Stimulated activated CD4-positive, alpha-beta T cell treated with anti-CD3 and anti-CD28 coated beads, TNF-alpha, amount 100 ng/mL, for 24 hours (primary cell): Measurements from ENCODE around the gene PKP1.

Experiments
- DNase-seq, 3 experiments: peaks; one replicate each; pipeline ENCODE4 v3.0.0-alpha.2; 2020; ENCODE audit warnings: low read depth in 3 of 3

The PKP1 gene

GRCh38 chr1:201260236-201260590, 23.1 kb upstream of the PKP1 start:
- DNase-seq, result no peak

GRCh38 chr1:201260648-201261311, 22.5 kb upstream of the PKP1 start:
- DNase-seq, result no peak

GRCh38 chr1:201261771-201262547, 21.3 kb upstream of the PKP1 start:
- DNase-seq, result no peak

DNA sequence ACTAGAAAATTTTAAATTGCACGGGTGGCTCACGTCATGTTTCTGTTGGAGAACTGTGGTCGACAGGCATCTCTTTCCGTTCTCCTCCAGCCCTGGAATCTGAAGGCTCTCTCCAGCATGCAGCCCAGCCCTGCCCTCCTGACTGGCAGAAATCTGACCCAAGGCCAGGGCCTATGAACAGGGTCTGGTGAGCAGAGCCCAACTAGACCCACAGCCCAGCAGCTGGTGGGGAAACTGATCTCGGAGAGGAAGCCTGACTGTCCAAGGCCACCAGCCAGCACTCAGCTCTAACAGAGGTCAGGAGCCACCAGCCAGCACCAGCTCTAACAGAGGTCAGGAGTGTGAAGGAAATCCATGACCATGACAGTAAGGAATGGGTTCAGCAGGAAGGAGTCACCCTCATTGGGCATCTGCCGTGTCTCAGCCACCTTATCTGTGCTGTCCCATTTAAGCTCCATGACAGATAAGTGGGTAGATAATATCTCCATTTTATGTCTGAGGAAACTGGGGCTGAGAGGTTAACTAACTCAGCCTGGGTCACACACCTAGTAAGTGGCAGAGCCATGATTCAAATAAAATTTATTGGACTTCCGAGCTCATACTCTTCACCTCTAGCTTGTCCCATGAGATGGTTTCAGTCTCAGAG, 20.2 kb upstream of the PKP1 start:
- no peak for DNase-seq

- no peak for DNase-seq
Observed at GRCh38 chr1:201264072-201264471, 19.2 kb upstream of the PKP1 start.

- DNase-seq, result no peak
Observed at GRCh38 chr1:201264554-201264953, 18.8 kb upstream of the PKP1 start.

- DNase-seq, result no peak
Observed at GRCh38 chr1:201265756-201266155, 17.6 kb upstream of the PKP1 start.

- no peak for DNase-seq
Observed at GRCh38 chr1:201266276-201266675, 17.0 kb upstream of the PKP1 start.

- no peak for DNase-seq
Observed at GRCh38 chr1:201266774-201267173, 16.5 kb upstream of the PKP1 start.

GRCh38 chr1:201267481-201268229, 15.7 kb upstream of the PKP1 start:
- no peak for DNase-seq

DNA sequence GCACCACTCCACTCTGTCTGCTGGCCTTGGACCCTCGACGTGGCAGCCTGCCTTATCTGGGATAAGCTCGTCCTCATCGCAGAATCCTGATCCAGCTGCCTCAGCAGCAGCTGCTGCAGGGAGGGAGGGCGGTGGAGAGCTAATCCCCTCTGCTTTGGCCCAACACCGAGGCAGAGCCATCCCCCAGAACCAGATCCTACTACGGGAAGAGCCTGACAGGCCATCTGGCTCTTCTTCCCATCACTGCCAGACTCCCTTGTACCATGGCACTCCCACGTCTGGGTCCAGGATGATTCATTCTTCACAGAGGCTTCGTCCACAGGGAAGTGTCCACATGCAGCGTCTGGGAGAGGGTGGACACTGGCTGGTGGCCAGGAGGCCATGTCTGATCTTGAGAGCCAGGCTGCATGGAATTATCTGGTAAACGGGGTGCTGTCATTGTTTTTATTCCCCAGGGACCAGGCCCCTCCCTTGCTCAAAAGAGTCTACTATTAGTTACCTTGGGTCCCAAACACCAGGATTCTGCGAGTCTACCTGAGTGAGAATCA, 14.6 kb upstream of the PKP1 start:
- no peak for DNase-seq

DNA sequence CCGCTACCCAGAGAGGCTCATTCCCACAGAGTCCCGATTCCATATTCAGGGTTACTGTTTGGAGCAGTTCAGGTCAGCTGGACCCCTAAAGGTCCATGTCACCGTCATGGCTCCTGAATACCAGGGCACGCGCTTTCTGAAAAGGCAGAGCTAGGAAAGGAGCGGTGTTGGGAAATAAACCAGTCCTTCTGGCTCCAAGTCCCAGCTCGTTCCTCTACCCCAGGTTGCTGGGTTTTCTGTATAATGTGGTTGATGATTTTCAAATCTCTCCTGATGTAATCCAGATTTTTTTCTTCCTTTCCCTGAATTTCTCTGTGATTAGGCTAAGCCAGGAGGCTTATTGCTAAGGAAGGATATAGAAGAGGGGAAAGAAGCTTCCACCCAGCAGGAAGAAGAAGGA, 14.0 kb upstream of the PKP1 start:
- no peak for DNase-seq

DNA sequence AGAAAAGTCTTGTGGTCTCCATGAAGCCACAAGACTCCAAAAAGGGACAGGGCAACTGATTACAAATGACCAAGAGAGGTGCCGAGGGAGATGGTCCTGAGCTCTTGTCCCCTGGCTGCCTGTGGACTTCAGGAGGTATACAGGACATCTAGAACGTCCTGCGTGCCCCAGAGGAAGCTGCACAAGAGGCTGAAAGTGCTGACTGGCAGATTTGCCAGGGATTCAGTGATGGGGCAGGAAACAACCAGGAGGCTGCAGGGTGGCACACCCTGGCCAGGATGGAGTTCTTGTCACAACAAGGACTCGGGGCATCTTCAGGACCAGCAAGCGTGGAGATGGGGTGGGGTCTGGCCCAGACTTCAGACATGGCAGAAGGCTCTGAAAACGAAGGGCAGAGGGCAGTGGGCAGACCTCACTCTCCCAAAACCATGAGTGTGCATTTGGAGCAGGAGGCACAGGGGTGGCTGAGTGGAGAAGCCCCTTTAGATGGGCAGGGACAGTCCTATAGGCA, 13.4 kb upstream of the PKP1 start:
- no peak for DNase-seq

DNA sequence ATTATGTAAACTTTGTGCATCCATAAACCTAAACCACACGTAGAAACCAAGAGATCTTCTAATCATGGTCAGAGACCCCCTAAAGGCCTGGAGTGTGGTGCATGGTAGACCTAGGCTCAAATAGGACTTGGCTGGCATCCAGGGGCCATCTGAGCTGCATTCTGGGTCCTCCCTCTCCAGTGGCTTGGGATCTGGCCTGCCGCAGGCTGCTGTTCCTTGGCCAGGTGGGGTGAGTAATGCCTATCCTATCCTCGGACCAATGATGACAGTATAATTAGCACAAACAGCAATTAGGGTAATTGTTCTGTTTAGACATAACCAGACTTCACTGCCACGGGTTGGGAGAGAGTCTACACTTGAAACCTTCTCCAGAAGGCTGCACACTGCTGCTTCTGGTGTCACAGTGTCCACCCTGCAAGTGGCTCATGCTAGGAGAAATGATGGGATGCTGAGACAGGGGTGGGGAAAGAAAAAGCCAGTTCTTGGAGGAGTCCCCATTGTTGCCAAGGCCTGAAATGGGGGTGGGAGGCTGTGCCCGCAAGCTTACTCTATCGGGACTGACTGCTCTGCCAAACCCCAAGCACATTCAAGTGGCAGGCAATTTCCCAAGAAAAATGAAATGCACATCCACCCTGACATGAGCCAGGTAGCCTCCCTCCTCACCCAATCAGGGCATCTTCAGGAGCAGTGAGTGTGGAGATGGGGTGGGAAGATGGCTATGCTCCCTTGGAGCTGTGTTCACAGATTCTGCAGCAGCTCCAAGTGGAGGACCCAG, 12.5 kb upstream of the PKP1 start:
- DNase-seq, result no peak

- no peak for DNase-seq
Observed at GRCh38 chr1:201272799-201273198, 10.5 kb upstream of the PKP1 start.

GRCh38 chr1:201274616-201275252, 8.6 kb upstream of the PKP1 start:
- no peak for DNase-seq

GRCh38 chr1:201275253-201275666, 8.0 kb upstream of the PKP1 start:
- DNase-seq, result no peak

DNA sequence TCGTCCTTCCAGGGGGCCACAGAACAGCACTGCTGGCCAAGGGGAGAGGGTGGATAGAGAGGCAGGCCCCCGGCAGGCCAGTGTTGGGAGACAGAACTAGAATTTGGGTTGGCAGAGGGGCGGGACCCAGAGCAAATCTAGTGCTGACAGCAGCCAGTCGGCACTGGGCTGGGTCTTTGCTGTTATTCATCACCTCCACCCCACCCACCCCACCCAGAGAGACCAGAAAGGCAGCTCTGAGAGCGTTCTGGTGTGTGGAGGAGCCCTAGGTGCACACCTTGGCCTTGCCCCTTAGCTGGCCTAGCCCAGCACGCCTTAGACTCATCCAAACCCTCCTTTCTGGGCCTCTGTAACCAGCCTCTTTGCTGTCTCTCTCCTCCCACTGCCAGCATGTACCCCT, 6.4 kb upstream of the PKP1 start:
- no peak for DNase-seq

DNA sequence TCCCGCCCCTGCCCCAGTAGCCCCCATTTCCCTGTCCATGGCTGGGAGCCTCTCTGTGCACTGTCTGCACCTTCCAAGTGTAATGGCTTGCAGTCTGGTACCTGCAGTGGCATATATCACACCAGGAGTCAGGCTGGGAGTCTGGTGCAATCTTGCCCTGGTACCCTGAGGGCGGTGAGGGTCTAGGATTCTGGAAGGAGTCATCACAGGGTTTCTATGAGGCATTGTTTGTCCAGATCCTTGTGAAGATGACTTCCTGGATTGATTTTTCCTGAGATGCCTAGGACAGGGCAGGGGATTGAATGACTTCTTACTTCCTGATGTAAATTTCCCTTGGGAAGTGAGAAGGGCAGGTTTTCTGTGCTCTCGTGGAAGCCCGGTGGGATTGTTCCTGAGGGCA, 5.9 kb upstream of the PKP1 start:
- no peak for DNase-seq

DNA sequence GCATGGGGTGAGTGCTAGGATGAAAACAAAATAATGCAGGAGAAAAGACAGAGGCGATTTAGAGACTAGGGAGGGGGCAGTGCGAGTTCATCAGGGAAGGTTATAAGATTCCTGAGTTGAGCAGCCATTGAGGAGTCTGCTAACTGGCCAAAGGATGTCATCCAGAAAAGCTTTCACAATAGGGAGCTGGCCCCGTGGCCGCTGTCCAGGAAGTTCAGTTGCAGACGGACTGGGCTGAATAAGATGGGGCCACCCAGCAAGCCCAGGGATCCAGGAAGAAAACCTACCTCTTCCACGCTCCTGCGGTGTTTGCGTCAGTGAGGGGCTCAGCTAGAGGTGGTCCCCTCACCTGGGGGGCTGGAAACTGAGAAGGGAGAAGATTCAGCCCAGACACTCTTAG, 4.0 kb upstream of the PKP1 start:
- DNase-seq, result no peak

- no peak for DNase-seq
Observed at GRCh38 chr1:201280884-201281283, 2.4 kb upstream of the PKP1 start.
